Fibroblast of mammary gland (primary cell): Measurements from ENCODE around the gene CLPX.
"Not testable (repeated sequence)": the region's sequence is repeated elsewhere in the genome, so short reads cannot be mapped to it uniquely, and the experiment has no call there.

ENCODE experiments used
- DNase-seq: peaks from one replicate; pipeline ENCODE4 v3.0.0-alpha.2; 2010; ENCODE audit warnings: low read depth
- H3K4me3 ChIP-seq: 2 replicates; pipeline ENCODE4 v1.5.1; 2011; ENCODE audit warnings: low read depth, mild to moderate bottlenecking, low read length, moderate library complexity; ENCODE audit not compliant: control insufficient read depth
- CTCF ChIP-seq: conservative IDR thresholded peaks from 2 replicates; pipeline ENCODE4 v1.5.1; 2011; ENCODE audit warnings: low read depth, low read length, inconsistent platforms; ENCODE audit not compliant: control insufficient read depth, insufficient read depth

Gene CLPX

GRCh38 chr15:65184868-65185717 is at the start of gene CLPX:
Gene CLPX (minus strand): TSS chr15:65185342. CDS start chr15:65185153, 189 bp downstream.
- TF ChIP-seq CTCF: no peak
- DNase-seq: peak; percentile 93
- peak within 1 kb of the TSS; percentile 91 for H3K4me3 ChIP-seq

GRCh38 chr15:65233696-65234095 is 48.6 kb upstream of the CLPX start:
- no peak for TF ChIP-seq CTCF
- H3K4me3 ChIP-seq: no peak overlapping the region
- peak; percentile 19 for DNase-seq

GRCh38 chr15:65232520-65232919 is 47.4 kb upstream of the CLPX start:
- TF ChIP-seq CTCF: no peak

GRCh38 chr15:65231306-65231705 is 46.2 kb upstream of the CLPX start:
- no peak for DNase-seq
- TF ChIP-seq CTCF: no peak
- H3K4me3 ChIP-seq: no peak overlapping the region

More at GRCh38 chr15:65232520-65232919, 47.4 kb upstream of the CLPX start:
- peak; percentile 6 for DNase-seq
- H3K4me3 ChIP-seq: no peak overlapping the region

- not testable (repeated sequence) for DNase-seq, H3K4me3 ChIP-seq
Measured at GRCh38 chr15:65226901-65227300, 41.8 kb upstream of the CLPX start.

- DNase-seq: no peak
- no peak overlapping the region for H3K4me3 ChIP-seq
- TF ChIP-seq CTCF: no peak
Measured at GRCh38 chr15:65226221-65226620, 41.1 kb upstream of the CLPX start.

GRCh38 chr15:65223996-65224395 is 38.9 kb upstream of the CLPX start:
- H3K4me3 ChIP-seq: no peak overlapping the region
- DNase-seq: no peak
- TF ChIP-seq CTCF: no peak
